Brain microvascular endothelial cell (primary cell): ENCODE data around the gene ANKIB1.

Source experiments
- DNase-seq: peaks from one replicate; pipeline ENCODE4 v3.0.0-alpha.2; 2020
- H3K27ac ChIP-seq: fragments of 250-450 bp; sonication (Bioruptor Pico); 2 replicates; pipeline ENCODE4 v1.5.1; 2020; ENCODE audit warnings: mild to moderate bottlenecking, moderate library complexity
- H3K27me3 ChIP-seq: fragments of 250-450 bp; sonication (Bioruptor Pico); replicated peaks from 2 replicates; pipeline ENCODE4 v1.5.1; 2020; ENCODE audit warnings: mild to moderate bottlenecking
- H3K36me3 ChIP-seq: fragments of 250-450 bp; sonication (Bioruptor Pico); replicated peaks from 2 replicates; pipeline ENCODE4 v1.5.1; 2020; ENCODE audit warnings: mild to moderate bottlenecking
- H3K4me3 ChIP-seq: 2 replicates; pipeline ENCODE4 v1.5.1; 2011; ENCODE audit warnings: low read depth, mild to moderate bottlenecking, control low read depth, low read length, moderate library complexity
- in situ Hi-C: cut with HindIII; loops from 2 replicates; pipeline ENCODE4 v1.10.0; 2017; ENCODE audit warnings: low sequenced_read_pairs, low pct_ligation_motif_present
- TF ChIP-seq, protein P1 (sequence below): IDR thresholded peaks from 2 replicates; pipeline ENCODE4 v1.5.1; 2011; ENCODE audit warnings: low read depth, mild to moderate bottlenecking, moderate library complexity, low read length, control low read depth, inconsistent platforms; ENCODE audit errors: missing control alignments

ANKIB1 gene

DNA sequence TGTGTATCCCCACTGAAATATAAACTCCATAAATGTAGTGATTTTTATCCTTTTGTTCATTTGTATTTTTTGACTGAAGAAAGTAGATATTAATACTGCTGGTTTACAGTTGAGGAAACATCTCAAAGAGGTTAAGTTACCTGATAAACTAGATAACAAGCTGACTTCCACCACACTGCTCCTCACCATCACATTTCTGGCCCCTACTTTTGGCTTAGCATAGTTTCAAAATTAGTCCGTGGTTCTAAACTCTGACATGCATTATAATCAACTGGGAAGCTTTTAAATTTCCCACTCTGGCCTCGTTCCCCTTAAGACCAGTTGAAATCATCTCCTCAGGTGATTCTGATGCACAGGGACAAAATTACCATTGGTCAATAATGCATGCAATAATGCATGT, 43.5 kb downstream of the ANKIB1 start:
- in situ Hi-C loops = no loop called here
- H3K27me3 ChIP-seq = no peaks in the 10 kb centered on the region
- no peaks in the 10 kb centered on the region for H3K36me3 ChIP-seq
- TF ChIP-seq, protein P1, sequence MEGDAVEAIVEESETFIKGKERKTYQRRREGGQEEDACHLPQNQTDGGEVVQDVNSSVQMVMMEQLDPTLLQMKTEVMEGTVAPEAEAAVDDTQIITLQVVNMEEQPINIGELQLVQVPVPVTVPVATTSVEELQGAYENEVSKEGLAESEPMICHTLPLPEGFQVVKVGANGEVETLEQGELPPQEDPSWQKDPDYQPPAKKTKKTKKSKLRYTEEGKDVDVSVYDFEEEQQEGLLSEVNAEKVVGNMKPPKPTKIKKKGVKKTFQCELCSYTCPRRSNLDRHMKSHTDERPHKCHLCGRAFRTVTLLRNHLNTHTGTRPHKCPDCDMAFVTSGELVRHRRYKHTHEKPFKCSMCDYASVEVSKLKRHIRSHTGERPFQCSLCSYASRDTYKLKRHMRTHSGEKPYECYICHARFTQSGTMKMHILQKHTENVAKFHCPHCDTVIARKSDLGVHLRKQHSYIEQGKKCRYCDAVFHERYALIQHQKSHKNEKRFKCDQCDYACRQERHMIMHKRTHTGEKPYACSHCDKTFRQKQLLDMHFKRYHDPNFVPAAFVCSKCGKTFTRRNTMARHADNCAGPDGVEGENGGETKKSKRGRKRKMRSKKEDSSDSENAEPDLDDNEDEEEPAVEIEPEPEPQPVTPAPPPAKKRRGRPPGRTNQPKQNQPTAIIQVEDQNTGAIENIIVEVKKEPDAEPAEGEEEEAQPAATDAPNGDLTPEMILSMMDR = no peak
- DNase-seq = no peak
- no peak overlapping the region for H3K27ac ChIP-seq
- H3K4me3 ChIP-seq = no peak overlapping the region

DNA sequence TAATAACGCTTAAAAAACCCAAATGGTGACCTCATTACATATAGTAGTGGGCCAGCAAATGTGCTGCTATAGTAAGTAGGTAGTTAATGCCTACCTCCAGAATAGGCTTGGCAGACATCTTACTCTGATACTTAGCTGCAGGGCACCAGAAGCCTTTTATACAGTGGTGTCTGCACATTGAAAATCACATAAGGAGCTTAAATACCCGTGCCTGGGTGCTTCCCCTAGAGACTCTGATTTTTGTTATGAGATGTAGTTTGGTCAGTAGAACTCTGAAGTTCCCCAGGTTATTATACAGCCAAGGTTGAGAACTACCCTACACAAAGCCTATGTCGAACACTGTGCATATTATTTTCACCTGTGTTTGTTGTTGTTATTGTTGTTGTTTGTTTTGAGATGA, 47.2 kb downstream of the ANKIB1 start:
- TF ChIP-seq, protein P1 = no peak
- in situ Hi-C loops = no loop called here
- Histone ChIP-seq H3K36me3 (no peaks in the 10 kb centered on the region), H3K27ac (no peak overlapping the region), H3K27me3 (no peaks in the 10 kb centered on the region), H3K4me3 (no peak overlapping the region)
- no peak for DNase-seq

DNA sequence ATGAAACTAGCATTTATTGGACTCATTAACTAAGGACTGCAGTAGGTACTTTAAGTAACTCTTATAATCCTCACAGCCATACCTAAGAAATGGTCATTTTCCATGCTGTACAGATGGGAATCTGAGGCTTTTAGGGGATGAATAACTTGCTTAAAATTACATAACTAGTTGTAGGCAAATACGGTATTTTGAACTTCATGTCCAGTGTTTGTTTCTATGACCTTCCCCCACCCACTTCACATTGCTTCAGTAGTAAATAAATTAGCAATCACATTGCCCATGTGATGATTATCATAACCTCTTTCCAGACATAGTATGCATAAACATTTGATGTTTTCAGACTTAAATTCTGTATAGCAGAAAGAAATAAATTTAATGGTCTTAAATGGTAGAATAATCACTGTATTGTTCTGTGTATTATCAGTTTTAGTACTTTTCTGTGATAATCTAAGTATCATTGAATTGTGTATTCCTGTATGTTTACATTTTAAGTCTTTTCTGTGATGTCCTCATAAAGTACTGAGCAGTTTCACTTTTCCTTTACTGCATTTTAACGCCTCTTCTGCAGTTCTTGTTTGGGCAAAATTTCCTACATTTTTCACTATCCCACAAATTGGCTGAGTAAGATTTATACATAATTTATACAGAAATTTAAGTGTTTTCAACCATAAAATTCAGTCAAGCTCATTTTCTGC, 48.3 kb downstream of the ANKIB1 start:
- Histone ChIP-seq H3K27me3 (no peaks in the 10 kb centered on the region), H3K27ac (no peak overlapping the region), H3K4me3 (no peak overlapping the region), H3K36me3 (no peaks in the 10 kb centered on the region)
- TF ChIP-seq, protein P1 = no peak
- in situ Hi-C loops = no loop called here
- no peak for DNase-seq

DNA sequence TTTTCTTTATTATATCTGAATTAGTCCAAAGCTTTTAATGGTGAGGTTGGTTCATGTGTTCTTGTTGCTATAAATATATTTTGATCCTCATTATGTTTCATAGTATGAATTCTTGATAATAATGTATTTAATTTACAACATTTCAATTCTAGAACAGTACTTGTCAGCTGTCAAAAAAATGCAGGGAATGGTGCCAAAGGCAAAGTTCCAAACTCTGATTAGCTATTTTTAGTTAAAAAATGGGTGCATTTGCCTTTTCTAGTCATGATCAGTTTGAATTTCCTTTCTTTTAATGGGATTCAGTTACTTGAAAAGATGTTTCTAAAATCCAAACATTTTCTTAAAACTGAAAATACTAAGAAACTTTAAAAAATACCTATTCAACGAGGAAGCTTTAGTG, 49.6 kb downstream of the ANKIB1 start:
- Histone ChIP-seq H3K27ac (no peak overlapping the region), H3K4me3 (no peak overlapping the region), H3K36me3 (no peaks in the 10 kb centered on the region), H3K27me3 (no peaks in the 10 kb centered on the region)
- no peak for DNase-seq
- TF ChIP-seq, protein P1 = no peak
- in situ Hi-C loops = no loop called here

DNA sequence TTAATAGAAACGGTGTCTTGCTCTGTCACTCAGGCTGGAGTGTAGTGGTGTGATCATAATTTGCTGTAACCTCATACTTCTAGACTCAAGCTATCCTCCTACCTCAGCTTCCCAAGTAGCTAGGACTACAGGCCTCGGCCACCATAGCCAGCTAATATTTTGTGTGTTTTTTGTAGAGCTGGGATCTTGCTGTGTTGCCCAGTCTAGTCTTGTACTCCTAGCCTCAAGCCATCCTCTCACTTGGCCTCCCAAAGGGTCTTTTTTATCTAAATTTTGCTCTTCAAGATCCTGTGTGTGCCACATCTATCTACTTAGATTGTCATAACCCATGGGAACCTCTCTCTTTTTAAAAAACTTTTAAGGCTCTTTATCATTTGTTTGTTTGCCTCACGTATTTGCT, 50.5 kb downstream of the ANKIB1 start:
- no peaks in the 10 kb centered on the region for H3K36me3 ChIP-seq
- H3K4me3 ChIP-seq = no peak overlapping the region
- in situ Hi-C loops = no loop called here
- no peak for DNase-seq
- H3K27me3 ChIP-seq = no peaks in the 10 kb centered on the region
- H3K27ac ChIP-seq = no peak overlapping the region
- TF ChIP-seq, protein P1 = no peak

DNA sequence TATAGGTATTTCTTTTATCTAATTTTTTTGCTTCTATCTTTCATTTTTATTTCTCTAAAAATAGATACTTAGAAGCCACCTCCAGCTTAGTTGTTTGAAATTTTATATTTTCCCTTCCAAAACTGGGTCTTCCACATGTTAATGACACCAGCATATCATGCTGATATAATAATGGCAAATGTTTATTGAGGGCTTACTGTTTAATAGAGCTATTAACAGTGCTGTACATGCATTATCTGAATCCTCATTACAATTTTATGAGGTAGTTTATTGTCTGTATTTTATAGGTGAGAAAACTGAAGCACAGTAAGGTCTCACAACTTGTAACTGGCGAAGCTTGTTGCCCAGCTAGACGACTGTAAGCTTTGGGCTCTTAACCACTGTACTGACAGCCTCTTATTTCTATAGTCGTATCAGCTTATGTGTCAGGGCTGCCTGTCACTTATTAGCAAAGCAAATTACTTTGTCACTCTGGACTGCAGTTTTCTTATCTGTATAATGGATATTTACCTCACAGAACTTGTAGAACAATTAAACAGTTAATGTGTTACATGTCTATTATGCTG, 51.2 kb downstream of the ANKIB1 start:
- in situ Hi-C loops = no loop called here
- no peak overlapping the region for H3K27ac ChIP-seq
- TF ChIP-seq, protein P1 = no peak

More for the DNA sequence above, 51.2 kb downstream of the ANKIB1 start:
- H3K4me3 ChIP-seq = no peak overlapping the region
- DNase-seq = no peak
- no peaks in the 10 kb centered on the region for H3K27me3 ChIP-seq
- H3K36me3 ChIP-seq = no peaks in the 10 kb centered on the region
